Ectodermal cell (in vitro differentiated cells): ENCODE results near the gene S100A11.

Experiments
- H3K27ac ChIP-seq: 2 replicates; pipeline ENCODE4 v1.7.0; 2013; ENCODE audit warnings: mild to moderate bottlenecking, low read depth, low read length; ENCODE audit not compliant: insufficient read depth, poor library complexity, severe bottlenecking
- H3K27me3 ChIP-seq: 2 replicates; pipeline ENCODE4 v1.7.0; 2013; ENCODE audit warnings: mild to moderate bottlenecking, low read length; ENCODE audit not compliant: insufficient read depth, control insufficient read depth, poor library complexity, severe bottlenecking
- H3K36me3 ChIP-seq: one replicate; pipeline ENCODE4 v1.7.0; 2013; ENCODE audit warnings: low read length; ENCODE audit not compliant: control insufficient read depth, insufficient read depth
- H3K4me1 ChIP-seq: one replicate; pipeline ENCODE4 v1.7.0; 2013; ENCODE audit warnings: low read length; ENCODE audit not compliant: control insufficient read depth, insufficient read depth
- H3K4me3 ChIP-seq: 2 replicates; pipeline ENCODE4 v1.7.0; 2013; ENCODE audit warnings: low read depth, low read length, control low read depth; ENCODE audit not compliant: insufficient read depth
- H3K9me3 ChIP-seq: 2 replicates; pipeline ENCODE4 v1.7.0; 2013; ENCODE audit warnings: mild to moderate bottlenecking, low read length, moderate library complexity; ENCODE audit not compliant: control insufficient read depth
- WGBS, 2 experiments: methylation state at CpG; one replicate each; pipeline ENCODE4 v1.1.7; 2013; ENCODE audit warnings: missing lambda C conversion rate in 2 of 2; 5-methylcytosine and 5-hydroxymethylcytosine counted together

S100A11 gene

GRCh38 chr1:151993734-151994496 lies 42.9 kb downstream of the S100A11 start, which contains the start of gene S100A10:
S100A10 (minus strand) TSS chr1:151993859; CDS start chr1:151986230, 7,629 bp downstream.
- peak within 1 kb of the TSS; percentile 47 for H3K4me3 ChIP-seq
- H3K9me3 ChIP-seq, result no peaks in the 10 kb centered on the region
- WGBS, 2 experiments, result 1% methylated on average over 69 of the region's 69 CpGs
- H3K36me3 ChIP-seq, result no peaks in the 10 kb centered on the region
- H3K4me1 ChIP-seq, result peaks cover 5% of the 10 kb centered on the region
- peaks cover 81% of the 10 kb centered on the region for H3K27me3 ChIP-seq
- no peak within 1 kb of the TSS for H3K27ac ChIP-seq

- Histone ChIP-seq H3K9me3 (no peaks in the 10 kb centered on the region), H3K36me3 (no peaks in the 10 kb centered on the region), H3K27me3 (peaks cover 81% of the 10 kb centered on the region), H3K4me3 (peak overlapping the region; percentile 47), H3K4me1 (peaks cover 5% of the 10 kb centered on the region), H3K27ac (no peak overlapping the region)
- 1% methylated on average over 50 of the region's 50 CpGs for WGBS, 2 experiments
These were observed 43.6 kb downstream of the S100A11 start for GRCh38 chr1:151993084-151993733.

- H3K36me3 ChIP-seq, result no peaks in the 10 kb centered on the region
- no peaks in the 10 kb centered on the region for H3K9me3 ChIP-seq
- peaks cover 75% of the 10 kb centered on the region for H3K27me3 ChIP-seq
- peak overlapping the region; percentile 47 for H3K4me3 ChIP-seq
- peaks cover 5% of the 10 kb centered on the region for H3K4me1 ChIP-seq
- no peak overlapping the region for H3K27ac ChIP-seq
- 16 to 17% methylated on average over 21 of the region's 21 CpGs for WGBS, 2 experiments
These were observed 44.3 kb downstream of the S100A11 start for GRCh38 chr1:151992303-151993083.

GRCh38 chr1:151991663-151992302 lies 45.0 kb downstream of the S100A11 start:
- Histone ChIP-seq H3K4me1 (peaks cover 5% of the 10 kb centered on the region), H3K27ac (no peak overlapping the region), H3K9me3 (no peaks in the 10 kb centered on the region), H3K36me3 (no peaks in the 10 kb centered on the region), H3K27me3 (peaks cover 75% of the 10 kb centered on the region), H3K4me3 (no peak overlapping the region)
- 66 to 67% methylated on average over 6 of the region's 6 CpGs for WGBS, 2 experiments

DNA sequence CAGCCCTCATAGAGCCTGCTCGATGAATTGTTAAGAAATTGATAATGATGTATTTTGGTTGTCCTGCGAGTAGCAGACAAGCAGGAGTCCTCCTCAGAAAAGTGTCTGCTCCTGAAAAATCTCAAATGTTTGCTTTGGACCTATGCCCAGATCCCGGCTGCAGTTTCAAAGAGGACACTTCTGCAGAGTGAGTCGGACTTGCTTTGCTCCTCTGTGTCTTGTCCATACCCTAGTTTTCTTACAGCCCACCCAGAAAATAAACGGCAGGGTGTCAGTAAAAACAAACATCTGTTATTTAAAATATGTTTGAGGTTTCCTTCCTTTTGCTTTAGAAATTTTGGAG lies 46.0 kb downstream of the S100A11 start:
- Histone ChIP-seq H3K27me3 (peaks cover 74% of the 10 kb centered on the region), H3K27ac (no peak overlapping the region), H3K4me1 (peaks cover 5% of the 10 kb centered on the region)

DNA sequence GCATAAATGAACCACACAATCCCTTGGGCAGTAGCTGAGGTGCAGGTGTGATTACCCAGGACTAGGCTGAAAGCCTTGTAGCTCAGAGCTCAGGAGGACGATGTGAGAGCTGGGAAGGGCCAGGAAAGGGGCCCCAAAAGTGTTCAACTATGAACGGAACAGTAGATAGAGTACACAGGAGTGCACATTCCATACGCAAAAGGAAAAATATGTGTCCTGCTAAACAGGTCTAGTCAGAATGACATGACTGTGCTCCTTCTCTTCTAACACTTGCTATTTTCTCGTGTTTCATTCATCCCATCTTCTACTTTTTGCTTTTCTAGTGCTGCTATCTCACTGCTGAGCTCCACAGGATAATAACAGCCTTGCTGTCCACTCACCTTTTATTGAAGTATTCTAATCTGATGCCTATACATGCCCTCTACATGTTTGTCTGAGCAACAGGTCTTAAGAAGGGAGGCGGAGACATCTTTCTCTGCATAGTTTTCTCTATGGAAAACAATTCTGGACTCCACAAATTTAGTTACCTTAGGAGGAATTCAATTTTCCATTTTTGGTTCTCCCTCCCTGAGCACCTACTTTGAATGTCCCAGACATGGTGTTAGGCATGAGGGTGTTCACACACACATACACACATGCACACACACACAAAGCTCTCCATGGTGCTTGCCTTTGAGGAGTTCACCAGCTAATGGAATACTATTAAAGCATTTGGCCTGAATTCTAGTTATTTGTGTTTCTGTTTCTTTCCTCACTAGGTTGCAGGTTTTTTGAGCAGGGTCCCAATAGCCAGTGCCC lies 46.5 kb downstream of the S100A11 start:
- Histone ChIP-seq H3K4me1 (peaks cover 5% of the 10 kb centered on the region), H3K27ac (no peak overlapping the region), H3K9me3 (no peaks in the 10 kb centered on the region), H3K4me3 (no peak overlapping the region), H3K36me3 (no peaks in the 10 kb centered on the region), H3K27me3 (peaks cover 69% of the 10 kb centered on the region)
- WGBS, 2 experiments, result 88 to 90% methylated on average over 5 of the region's 5 CpGs

More for the DNA sequence above, 46.0 kb downstream of the S100A11 start:
- Histone ChIP-seq H3K9me3 (no peaks in the 10 kb centered on the region), H3K36me3 (no peaks in the 10 kb centered on the region), H3K4me3 (no peak overlapping the region)
- 69 to 70% methylated on average over 5 of the region's 5 CpGs for WGBS, 2 experiments

DNA sequence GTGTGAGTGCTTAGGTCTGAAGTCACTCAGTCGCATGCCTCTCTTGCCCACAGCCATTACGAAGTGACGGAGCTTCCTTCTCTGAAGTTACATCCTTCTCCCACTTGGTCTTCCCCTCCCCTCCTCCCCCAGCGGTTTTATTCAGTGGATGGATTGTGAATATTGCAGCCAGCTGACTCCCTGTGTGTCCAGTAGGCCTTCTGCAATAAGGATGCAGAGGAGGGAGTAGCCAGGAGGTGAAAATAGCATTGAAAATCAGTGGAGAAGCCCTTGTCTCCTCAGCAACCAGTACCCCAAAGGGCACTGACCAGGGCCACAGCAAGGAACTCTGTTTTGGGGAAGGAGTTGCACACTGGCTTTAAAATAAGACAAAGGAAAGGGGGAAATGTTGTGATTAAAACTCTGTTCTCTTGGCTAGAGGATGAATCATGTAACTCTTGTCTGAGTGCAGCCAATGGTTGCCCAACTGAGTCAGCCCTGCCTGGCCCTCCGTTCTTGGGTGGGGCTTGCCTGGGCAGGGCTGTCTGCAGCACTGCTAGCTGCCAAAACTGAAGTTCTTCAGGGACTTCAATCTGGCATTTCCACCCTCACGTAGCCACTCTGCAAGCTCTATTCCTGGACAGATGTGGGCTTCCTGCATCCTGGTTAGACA lies 47.5 kb downstream of the S100A11 start:
- Histone ChIP-seq H3K27me3 (peaks cover 59% of the 10 kb centered on the region), H3K27ac (no peak overlapping the region), H3K4me1 (peaks cover 5% of the 10 kb centered on the region), H3K36me3 (no peaks in the 10 kb centered on the region), H3K4me3 (no peak overlapping the region), H3K9me3 (no peaks in the 10 kb centered on the region)
- WGBS, 2 experiments, result 72 to 82% methylated on average over 6 of the region's 6 CpGs

DNA sequence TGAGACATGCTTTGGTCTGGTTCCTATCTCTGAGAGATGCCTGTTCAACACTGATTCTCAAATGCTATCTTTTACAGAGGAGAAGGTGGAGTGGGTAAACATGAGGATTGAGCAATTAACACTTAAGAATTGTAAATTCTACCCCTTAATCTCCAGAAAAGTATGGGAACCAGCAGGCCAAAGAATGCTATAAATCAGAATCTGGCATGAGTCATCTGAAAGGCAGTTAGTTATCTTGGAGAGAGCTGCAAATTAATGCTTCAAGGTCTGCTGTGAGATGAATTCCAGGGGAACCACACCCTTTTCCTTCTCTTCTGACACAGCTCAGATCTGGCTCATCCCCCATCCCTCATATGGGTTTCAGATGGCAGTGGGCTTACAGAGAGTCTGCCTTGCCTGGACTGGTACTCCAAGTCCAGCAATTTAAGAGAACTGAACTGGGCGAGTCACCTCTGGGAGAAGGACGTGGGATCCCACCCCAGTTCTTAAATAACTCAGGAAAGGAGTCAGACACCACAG lies 48.3 kb downstream of the S100A11 start:
- H3K27ac ChIP-seq, result no peak overlapping the region
- H3K4me3 ChIP-seq, result no peak overlapping the region
- 90 to 94% methylated on average over 2 of the region's 2 CpGs for WGBS, 2 experiments
- no peaks in the 10 kb centered on the region for H3K9me3 ChIP-seq
- H3K27me3 ChIP-seq, result peaks cover 51% of the 10 kb centered on the region
- H3K4me1 ChIP-seq, result peaks cover 5% of the 10 kb centered on the region
- H3K36me3 ChIP-seq, result no peaks in the 10 kb centered on the region
